ENCODE results near the gene CTBP2.

CTBP2 gene

DNA sequence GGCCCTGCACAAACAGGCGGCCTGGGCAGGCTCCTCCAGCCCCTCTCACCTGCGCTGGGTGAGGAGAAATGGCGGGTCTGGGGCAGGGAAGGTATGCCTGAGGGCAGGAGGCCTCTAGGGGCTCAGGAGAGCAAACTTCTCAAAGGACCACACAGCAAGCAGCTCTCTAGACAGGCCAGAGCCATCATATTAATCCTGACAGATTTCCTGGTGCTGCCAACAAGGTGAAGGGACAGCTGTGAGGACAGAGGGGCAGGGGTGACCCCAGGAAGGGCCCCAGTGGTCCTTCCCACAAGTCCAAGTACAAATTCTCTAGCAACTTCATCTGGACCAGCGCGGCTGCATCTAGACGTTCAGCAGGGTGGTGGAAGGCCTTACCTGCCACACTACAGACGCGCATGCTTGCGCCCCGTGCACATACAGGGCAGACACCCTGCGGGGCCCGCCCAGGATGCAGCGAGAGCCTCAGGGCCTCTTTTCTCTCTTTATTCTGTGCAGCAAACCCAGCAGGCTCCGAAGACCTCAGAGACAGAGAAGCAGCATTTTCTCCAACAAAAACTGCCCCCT, 156.4 kb downstream of the CTBP2 start:
- H3K9me2 ChIP-seq (replicated peaks; ENCODE audit: insufficient read depth, low read length), result no peaks in the 10 kb centered on the region
- H2AFZ ChIP-seq (ENCODE audit: low read depth, low read length, severe bottlenecking), result no peak overlapping the region
- no peaks in the 10 kb centered on the region for H3K9me3 ChIP-seq (ENCODE audit: insufficient read depth, low read length)
- no peaks in the 10 kb centered on the region for H3K79me2 ChIP-seq (ENCODE audit: insufficient read depth, low read length)
- H3K4me3 ChIP-seq (ENCODE audit: insufficient read depth, low read length, poor library complexity, severe bottlenecking), result no peak overlapping the region
- H3K36me3 ChIP-seq (ENCODE audit: low read length), result no peaks in the 10 kb centered on the region
- H3K27ac ChIP-seq (ENCODE audit: low read depth, low read length), result no peak overlapping the region
- no peak overlapping the region for H3K9ac ChIP-seq (ENCODE audit: low read length)
- no peaks in the 10 kb centered on the region for H3F3A ChIP-seq (ENCODE audit: insufficient read depth)
- no peaks in the 10 kb centered on the region for H3K27me3 ChIP-seq (ENCODE audit: low read length)
- H4K20me1 ChIP-seq (ENCODE audit: low read depth, low read length), result no peaks in the 10 kb centered on the region
- no peak for TF ChIP-seq EZH2phosphoT487 (conservative IDR thresholded peaks at IDR 0.05; ENCODE audit: low read length)
- no peak for TF ChIP-seq CTCF (IDR thresholded peaks at IDR 0.05; ENCODE audit: insufficient read depth, low read length, poor library complexity, severe bottlenecking)
- no peak overlapping the region for H3K4me2 ChIP-seq (ENCODE audit: low read depth, low read length, poor library complexity, severe bottlenecking)

DNA sequence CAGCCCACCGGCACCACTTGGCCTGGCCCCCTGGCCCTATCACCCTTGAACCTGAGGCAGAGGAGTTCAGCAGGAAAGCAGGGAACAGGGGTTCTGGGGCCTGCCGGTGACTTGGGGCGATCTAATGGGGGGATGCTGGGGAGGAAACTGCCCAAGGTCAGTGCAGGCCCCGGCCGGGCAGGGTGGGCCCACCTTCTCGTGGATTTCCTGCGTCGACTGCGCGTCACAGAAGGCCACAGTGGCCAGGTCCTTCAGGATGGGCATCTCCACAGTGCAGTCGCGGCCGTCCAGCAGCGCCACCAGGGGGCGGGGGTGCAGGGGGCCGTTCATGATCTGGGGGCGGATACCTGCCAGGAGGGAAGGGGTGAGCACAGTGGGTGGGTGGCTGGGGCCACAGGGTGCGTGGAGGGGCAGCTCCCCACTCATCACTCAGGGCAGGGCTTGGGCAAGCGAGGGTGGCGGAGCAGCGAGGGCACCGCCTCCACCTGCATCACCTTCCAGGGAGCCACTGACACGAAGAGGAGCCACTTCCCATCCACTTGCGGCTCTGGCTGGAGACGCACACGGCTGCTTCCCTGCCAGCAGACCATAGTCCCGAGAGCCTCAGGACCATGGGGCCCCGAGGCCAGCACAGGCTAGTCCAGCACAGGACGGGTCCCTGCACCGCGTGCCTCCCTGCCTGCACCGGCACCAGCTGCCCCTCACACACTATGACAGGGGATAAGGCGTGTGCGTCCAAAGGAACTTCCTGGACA, 157.0 kb downstream of the CTBP2 start:
- Histone ChIP-seq H3F3A (ENCODE audit: insufficient read depth) (no peaks in the 10 kb centered on the region), H4K20me1 (ENCODE audit: low read depth, low read length) (no peaks in the 10 kb centered on the region), H3K9me2 (replicated peaks; ENCODE audit: insufficient read depth, low read length) (no peaks in the 10 kb centered on the region), H3K27ac (ENCODE audit: low read depth, low read length) (no peak overlapping the region), H2AFZ (ENCODE audit: low read depth, low read length, severe bottlenecking) (no peak overlapping the region), H3K4me2 (ENCODE audit: low read depth, low read length, poor library complexity, severe bottlenecking) (no peak overlapping the region), H3K79me2 (ENCODE audit: insufficient read depth, low read length) (no peaks in the 10 kb centered on the region), H3K27me3 (ENCODE audit: low read length) (no peaks in the 10 kb centered on the region), H3K9me3 (ENCODE audit: insufficient read depth, low read length) (no peaks in the 10 kb centered on the region), H3K9ac (ENCODE audit: low read length) (no peak overlapping the region), H3K4me3 (ENCODE audit: insufficient read depth, low read length, poor library complexity, severe bottlenecking) (no peak overlapping the region), H3K36me3 (ENCODE audit: low read length) (no peaks in the 10 kb centered on the region)
- TF ChIP-seq EZH2phosphoT487 (conservative IDR thresholded peaks at IDR 0.05; ENCODE audit: low read length) (no peak), CTCF (IDR thresholded peaks at IDR 0.05; ENCODE audit: insufficient read depth, low read length, poor library complexity, severe bottlenecking) (no peak)

DNA sequence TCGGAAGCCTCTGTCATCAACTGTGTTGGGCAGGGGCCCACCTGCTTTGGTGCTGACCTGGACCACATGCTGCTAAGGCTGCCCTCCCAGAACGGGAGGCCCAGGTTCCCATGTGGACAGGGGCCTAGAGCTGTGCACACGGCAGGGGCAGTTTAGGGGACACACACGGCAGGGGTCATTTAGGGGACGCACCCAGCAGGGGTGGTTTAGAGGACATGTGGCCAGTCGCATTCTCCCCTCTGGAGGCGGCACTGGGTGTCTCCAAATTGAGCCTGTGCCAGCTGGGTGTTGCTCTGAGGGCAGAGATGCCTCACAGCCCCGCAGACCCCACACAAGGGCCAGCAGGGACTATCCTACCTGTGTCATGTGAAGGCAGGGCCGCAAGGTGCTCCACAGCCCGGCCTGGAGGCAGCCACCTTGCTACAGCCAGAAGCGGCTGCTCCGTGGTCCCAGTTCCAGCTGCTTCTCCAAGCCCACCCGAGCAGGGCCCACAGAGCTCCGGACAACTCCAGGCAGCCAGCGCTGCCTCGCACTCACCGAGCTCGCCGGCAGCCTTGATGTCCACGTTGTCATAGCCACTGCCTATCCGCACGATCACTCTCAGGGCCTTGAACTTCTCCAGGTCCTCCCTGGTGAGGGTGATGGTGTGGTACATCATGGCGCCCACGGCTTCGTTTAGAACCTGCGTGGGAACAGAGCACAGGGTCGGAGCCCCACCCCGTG, 157.8 kb downstream of the CTBP2 start:
- TF ChIP-seq CTCF (IDR thresholded peaks at IDR 0.05; ENCODE audit: insufficient read depth, low read length, poor library complexity, severe bottlenecking), result no peak
- no peak for TF ChIP-seq EZH2phosphoT487 (conservative IDR thresholded peaks at IDR 0.05; ENCODE audit: low read length)
- Histone ChIP-seq H3F3A (ENCODE audit: insufficient read depth) (no peaks in the 10 kb centered on the region), H3K4me2 (ENCODE audit: low read depth, low read length, poor library complexity, severe bottlenecking) (no peak overlapping the region), H3K27ac (ENCODE audit: low read depth, low read length) (no peak overlapping the region), H3K9me3 (ENCODE audit: insufficient read depth, low read length) (no peaks in the 10 kb centered on the region), H3K27me3 (ENCODE audit: low read length) (no peaks in the 10 kb centered on the region), H3K36me3 (ENCODE audit: low read length) (no peaks in the 10 kb centered on the region), H2AFZ (ENCODE audit: low read depth, low read length, severe bottlenecking) (no peak overlapping the region), H3K4me3 (ENCODE audit: insufficient read depth, low read length, poor library complexity, severe bottlenecking) (no peak overlapping the region), H3K9ac (ENCODE audit: low read length) (no peak overlapping the region), H3K79me2 (ENCODE audit: insufficient read depth, low read length) (no peaks in the 10 kb centered on the region), H3K9me2 (replicated peaks; ENCODE audit: insufficient read depth, low read length) (no peaks in the 10 kb centered on the region), H4K20me1 (ENCODE audit: low read depth, low read length) (no peaks in the 10 kb centered on the region)
